HG02970 (cell line): ENCODE measurements around the gene ZDHHC8.

Source experiments
- ATAC-seq: cut with Tn5 transposase; IDR thresholded peaks from one replicate; pipeline ENCODE4 v1.9.1; 2021; ENCODE audit warnings: mild to moderate bottlenecking, moderate library complexity, moderate number of reproducible peaks; ENCODE audit not compliant: unreplicated experiment, low FRiP score

Gene ZDHHC8

DNA sequence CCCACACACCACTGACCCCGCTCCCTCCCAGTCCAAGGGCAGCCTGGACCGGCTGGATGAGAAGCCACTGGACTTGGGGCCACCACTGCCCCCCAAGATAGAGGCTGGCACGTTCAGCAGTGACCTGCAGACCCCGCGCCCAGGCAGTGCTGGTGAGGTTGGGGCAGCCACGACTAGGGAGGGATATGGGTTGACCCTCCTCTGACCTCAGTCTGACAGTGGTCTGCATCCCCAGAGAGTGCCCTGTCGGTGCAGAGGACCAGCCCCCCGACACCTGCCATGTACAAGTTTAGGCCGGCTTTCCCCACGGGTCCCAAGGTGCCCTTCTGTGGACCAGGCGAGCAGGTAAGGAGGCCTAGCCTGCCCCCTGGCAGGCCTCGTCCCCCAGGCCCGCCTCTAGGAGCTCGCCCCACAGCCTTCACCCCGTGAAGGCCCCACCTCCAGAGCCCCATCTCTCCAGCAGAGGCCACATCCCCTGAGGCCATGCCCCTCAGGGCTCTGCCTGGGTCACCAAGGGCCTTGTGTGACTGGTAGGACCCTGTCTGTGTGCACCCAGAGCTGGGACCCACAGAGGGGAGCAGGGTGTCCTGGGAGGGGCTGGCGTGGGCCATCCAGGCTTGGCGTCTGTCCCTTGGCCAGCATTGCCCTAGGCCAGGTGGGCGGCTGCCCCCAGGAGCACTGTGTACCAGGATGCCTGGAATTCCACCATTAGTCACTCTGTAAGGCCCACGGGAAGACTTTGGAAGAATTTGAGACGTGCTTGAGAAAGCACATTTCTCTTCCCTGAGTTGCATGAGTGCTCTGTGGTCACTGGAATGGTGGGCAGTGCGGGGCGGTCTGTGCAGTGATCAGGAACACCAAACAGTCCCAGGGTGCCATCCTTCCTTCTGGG is 9.8 kb downstream of the ZDHHC8 start:
- no peak for ATAC-seq

DNA sequence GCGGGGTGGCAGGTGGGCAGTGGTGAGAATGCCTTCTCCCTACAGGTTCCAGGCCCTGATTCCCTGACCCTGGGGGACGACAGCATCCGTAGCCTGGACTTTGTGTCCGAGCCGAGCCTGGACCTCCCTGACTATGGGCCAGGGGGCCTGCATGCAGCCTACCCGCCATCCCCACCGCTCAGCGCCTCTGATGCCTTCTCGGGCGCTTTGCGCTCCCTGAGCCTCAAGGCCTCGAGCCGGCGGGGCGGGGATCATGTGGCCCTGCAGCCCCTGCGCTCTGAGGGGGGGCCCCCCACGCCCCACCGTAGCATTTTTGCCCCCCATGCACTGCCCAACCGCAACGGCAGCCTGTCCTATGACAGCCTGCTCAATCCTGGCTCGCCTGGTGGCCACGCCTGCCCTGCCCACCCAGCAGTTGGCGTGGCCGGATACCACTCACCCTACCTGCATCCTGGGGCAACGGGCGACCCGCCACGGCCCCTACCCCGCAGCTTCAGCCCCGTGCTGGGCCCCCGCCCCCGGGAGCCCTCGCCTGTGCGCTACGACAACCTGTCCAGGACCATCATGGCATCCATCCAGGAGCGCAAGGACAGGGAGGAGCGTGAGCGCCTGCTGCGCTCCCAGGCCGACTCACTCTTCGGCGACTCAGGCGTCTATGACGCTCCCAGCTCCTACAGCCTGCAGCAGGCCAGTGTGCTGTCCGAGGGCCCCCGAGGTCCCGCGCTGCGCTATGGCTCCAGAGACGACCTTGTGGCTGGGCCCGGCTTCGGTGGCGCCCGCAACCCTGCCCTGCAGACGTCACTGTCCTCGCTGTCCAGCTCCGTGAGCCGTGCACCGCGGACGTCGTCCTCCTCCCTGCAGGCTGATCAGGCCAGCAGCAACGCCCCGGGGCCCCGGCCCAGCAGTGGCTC is 11.4 kb downstream of the ZDHHC8 start:
- ATAC-seq: no peak

- ATAC-seq: no peak
Observed at GRCh38 chr22:20143883-20144665, 12.5 kb downstream of the ZDHHC8 start.

DNA sequence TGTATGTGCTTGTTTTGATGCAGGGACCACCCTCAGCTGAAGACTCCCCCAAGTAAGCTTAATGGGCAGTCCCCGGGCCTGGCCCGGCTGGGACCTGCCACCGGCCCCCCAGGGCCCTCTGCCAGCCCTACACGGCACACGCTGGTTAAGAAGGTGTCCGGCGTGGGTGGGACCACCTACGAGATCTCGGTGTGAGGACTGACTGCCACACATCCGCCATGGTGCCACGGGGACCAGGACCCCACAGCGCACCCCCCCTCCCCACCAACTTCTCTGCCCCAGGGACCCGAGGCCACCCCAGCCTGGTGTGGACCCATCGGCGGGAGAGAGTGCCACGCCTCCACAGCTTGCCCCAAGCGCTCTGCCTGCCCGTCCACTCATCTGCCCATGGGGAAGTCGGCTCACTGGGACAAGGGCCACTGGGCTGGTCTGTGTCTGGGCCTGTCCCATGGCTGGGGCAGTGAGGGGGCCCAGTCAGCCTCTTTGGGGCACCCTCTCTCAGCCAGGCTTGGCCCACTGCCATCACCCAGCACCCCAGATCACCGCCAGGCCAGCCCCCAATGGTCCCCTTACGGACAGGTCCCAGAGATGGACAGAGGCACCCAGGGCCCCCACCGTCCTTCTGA is 13.7 kb downstream of the ZDHHC8 start:
- no peak for ATAC-seq

DNA sequence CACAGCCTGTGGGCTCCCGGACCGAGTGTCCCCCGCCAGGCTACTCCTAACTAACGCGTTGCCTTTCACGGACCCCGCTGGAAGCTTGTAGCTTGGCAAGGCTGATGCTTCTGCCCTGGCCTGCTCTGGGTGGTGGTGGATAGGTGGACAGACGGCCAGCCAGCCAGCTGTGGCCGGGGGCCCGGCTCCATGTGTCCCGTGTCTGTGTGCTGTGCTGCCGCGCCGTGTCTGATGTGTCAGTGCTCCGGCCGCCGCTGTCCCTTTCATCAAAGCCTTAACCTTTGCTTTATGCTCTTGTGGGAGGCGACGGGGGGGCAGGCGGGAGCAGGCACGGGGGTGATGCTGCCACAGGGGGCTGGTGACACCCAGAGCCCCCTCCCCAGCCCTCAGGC is 14.2 kb downstream of the ZDHHC8 start:
- no peak for ATAC-seq

DNA sequence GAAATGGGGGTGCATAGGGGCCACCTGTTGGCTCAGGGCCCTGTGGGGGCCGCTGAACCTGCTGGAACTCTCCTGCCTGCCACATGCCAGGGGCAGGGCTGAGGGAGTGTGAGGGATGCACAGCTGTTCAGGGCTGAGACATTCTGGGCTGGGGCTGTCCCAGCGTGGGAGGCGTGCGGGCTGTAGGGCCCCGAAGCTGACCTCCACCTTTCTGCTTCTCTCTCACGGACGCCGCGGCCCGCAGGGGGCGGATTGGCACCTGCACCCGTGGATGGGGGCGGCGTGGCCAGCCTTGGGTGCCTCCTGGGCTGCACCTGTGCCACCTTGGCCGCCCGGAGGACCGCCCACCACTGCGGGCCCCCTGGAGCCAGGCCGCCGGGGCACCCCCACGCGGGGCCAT is 15.2 kb downstream of the ZDHHC8 start:
- no peak for ATAC-seq

GRCh38 chr22:20147237-20147988 is 15.8 kb downstream of the ZDHHC8 start:
- ATAC-seq: no peak

DNA sequence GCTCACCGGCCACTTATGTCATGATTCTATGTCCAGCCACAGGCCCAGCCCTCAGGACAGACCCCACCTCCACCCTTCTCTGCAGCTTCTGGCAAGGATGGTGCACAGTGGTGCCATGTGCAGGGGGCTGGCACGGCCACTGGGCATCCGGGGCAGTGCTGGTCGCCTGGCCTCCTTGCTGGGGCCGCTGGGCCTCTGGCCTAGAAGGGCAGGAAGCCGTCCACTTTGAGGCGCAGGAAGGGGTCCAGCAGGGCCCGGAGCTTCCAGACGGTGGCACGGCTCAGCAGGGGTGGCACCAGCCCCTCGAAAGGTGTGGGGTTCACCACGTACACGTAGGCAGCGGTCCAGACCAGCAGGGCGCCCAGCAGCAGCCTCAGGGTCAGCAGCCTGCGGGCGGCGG is 16.8 kb downstream of the ZDHHC8 start:
- ATAC-seq: no peak

- no peak for ATAC-seq
Observed at GRCh38 chr22:20149257-20150250, 17.9 kb downstream of the ZDHHC8 start.

- ATAC-seq: no peak
Observed at GRCh38 chr22:20150381-20151275, 19.0 kb downstream of the ZDHHC8 start, which contains the start of gene CCDC188. Gene CCDC188 (minus strand): TSS chr22:20151055. CDS start chr22:20150986, 69 bp downstream.

- ATAC-seq: no peak
Observed at GRCh38 chr22:20151276-20151588, 19.6 kb downstream of the ZDHHC8 start.

DNA sequence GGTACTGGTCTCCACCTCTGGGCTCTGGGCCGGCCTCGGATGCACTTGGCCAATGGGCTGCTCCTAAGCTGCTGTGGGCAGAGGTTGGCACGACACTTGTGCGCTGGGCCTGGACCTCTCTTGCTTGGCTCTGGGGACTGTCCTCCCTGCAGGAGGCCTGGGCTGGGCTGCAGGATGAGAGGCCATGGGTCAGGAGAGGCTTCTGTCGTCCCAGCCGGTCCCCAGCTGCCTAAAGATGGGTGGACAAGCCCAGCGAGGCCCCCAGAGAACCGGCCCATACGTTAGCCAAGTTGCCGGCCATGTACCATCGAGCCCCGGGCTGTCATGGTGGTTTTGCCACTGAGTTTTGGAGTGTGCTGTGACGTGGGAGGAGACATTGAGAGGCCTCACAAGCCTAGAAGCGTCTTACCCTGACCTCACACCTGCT is 20.9 kb downstream of the ZDHHC8 start:
- no peak for ATAC-seq

DNA sequence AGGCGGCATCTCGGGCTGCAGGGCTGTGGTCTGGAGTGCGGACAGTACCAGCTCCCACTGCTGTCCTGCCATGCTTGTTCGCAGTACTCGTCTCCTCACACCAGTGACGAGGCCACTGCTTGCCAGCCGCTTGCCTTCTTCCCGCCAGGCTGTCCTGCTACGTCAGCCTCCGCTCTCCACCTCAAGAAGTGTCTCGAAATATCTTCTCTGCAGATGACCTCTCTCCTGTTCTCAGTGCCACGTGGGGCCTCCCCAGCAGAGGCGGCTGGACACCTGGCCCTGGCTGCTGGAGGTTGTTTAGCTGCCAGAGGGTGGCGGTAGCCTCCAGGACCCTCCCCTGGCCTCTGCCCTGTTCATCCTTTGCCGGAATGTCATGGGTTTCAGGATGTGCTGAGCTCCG is 22.3 kb downstream of the ZDHHC8 start:
- ATAC-seq: no peak

DNA sequence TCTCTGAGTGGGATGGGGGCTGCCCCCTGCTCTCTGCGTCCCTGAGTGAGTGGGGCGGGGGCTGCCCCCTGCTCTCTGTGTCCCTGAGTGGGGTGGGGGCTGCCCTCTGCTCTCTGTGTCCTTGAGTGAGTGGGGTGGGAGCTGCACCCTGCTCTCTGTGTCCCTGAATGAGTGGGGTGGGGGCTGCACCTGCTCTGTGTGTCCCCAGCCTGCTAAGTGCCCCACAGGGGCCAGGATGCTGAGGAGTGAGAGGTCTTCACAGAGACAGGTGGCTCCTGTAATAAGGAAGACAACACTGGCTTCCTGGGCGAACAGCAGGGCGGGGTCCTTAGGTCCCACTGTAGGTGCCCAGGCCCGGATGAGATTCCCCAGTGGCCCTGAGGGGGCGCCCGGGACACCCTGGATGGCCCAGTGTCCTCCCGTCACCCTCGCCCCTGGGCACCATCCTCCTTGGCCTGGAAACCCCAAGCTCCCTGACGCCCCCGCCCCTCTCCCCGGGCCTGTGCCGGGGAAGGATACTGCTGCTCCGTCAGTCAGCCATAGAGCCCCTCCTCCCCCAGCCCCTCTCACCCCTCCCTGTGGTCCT is 23.1 kb downstream of the ZDHHC8 start:
- no peak for ATAC-seq

GRCh38 chr22:20155330-20156041 is 23.9 kb downstream of the ZDHHC8 start:
- ATAC-seq: no peak

DNA sequence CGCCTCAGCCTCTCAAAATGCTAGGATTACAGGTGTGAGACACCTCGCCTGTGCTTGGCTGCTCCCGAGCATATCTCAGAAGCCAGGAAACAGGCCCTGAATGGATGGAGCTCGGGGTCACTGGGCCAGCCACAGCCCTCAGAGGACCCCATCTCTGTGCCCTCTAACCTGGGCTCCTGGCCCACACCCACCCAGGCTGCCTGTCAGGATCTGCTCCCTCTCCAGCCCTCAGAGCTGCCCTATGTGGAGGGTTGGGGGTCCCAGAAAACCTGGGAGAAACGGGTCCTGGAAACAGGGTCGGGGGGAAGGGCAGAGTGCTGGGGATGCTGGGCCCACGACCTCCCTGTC is 24.4 kb downstream of the ZDHHC8 start:
- ATAC-seq: no peak
